Measurements from ENCODE around the gene WIPF1.
"Not testable (repeated sequence)": the region's sequence is repeated elsewhere in the genome, so short reads cannot be mapped to it uniquely, and the experiment has no call there.

The WIPF1 gene

GRCh38 chr2:174571669-174572323 lies 25.8 kb downstream of the WIPF1 start:
- DNase-seq (ENCODE audit: low spot score), result no peak

GRCh38 chr2:174570318-174570958 lies 27.2 kb downstream of the WIPF1 start:
- DNase-seq (ENCODE audit: low spot score), result no peak

- no peak for DNase-seq (ENCODE audit: low spot score)
These were observed 27.9 kb downstream of the WIPF1 start for GRCh38 chr2:174569678-174570077.

- no peak for DNase-seq (ENCODE audit: low spot score)
These were observed 29.2 kb downstream of the WIPF1 start for GRCh38 chr2:174568425-174568824.

- DNase-seq (ENCODE audit: low spot score), result no peak
These were observed 30.7 kb downstream of the WIPF1 start for GRCh38 chr2:174566871-174567270.

GRCh38 chr2:174563530-174564282 lies 33.9 kb downstream of the WIPF1 start:
- DNase-seq (ENCODE audit: low spot score), result no peak

GRCh38 chr2:174561972-174562370 lies 35.6 kb downstream of the WIPF1 start:
- DNase-seq (ENCODE audit: low spot score), result no peak

GRCh38 chr2:174561283-174561971 lies 36.2 kb downstream of the WIPF1 start:
- peak; percentile 99 for DNase-seq (ENCODE audit: low spot score)

- no peak for DNase-seq (ENCODE audit: low spot score)
These were observed 36.9 kb downstream of the WIPF1 start for GRCh38 chr2:174560737-174561136.

GRCh38 chr2:174555998-174556397 lies 41.6 kb downstream of the WIPF1 start:
- no peak for DNase-seq (ENCODE audit: low spot score)

- DNase-seq (ENCODE audit: low spot score), result no peak
These were observed 43.0 kb downstream of the WIPF1 start for GRCh38 chr2:174554529-174555150.

- DNase-seq (ENCODE audit: low spot score), result no peak
These were observed 43.7 kb downstream of the WIPF1 start for GRCh38 chr2:174553811-174554493.

- DNase-seq (ENCODE audit: low spot score), result no peak
These were observed 44.7 kb downstream of the WIPF1 start for GRCh38 chr2:174552880-174553279.

GRCh38 chr2:174551697-174552096 lies 45.9 kb downstream of the WIPF1 start:
- DNase-seq (ENCODE audit: low spot score), result no peak

GRCh38 chr2:174548646-174549045 lies 49.0 kb downstream of the WIPF1 start:
- not testable (repeated sequence) for DNase-seq (ENCODE audit: low spot score)

- not testable (repeated sequence) for DNase-seq (ENCODE audit: low spot score)
These were observed 49.6 kb downstream of the WIPF1 start for GRCh38 chr2:174548021-174548420.

GRCh38 chr2:174546519-174547506 lies 50.8 kb downstream of the WIPF1 start:
- DNase-seq (ENCODE audit: low spot score), result peak; percentile 79

- no peak for DNase-seq (ENCODE audit: low spot score)
These were observed 52.4 kb downstream of the WIPF1 start for GRCh38 chr2:174545240-174545639.

- DNase-seq (ENCODE audit: low spot score), result no peak
These were observed 52.8 kb downstream of the WIPF1 start for GRCh38 chr2:174544802-174545201.

- peak; percentile 80 for DNase-seq (ENCODE audit: low spot score)
These were observed 53.4 kb downstream of the WIPF1 start for GRCh38 chr2:174544156-174544555.
